Mucosa of descending colon (tissue), 3 donors: ENCODE data around the gene WNT11. TPM values are rescaled to one million over a fixed set of nuclear protein-coding genes. Genes with fewer than 3 reads are reported as not detected.

Experiments
- ATAC-seq: fragments of 200-7000 bp; cut with Tn5 transposase; one replicate; pipeline ENCODE4 v1.9.1; 2020; ENCODE audit warnings: mild to moderate bottlenecking, moderate library complexity
- DNase-seq, 3 donors: peaks; one replicate each; pipeline ENCODE4 v3.0.0-alpha.2; 2020
- H3K36me3 ChIP-seq: fragments of 200-600 bp; one replicate; pipeline ENCODE4 v1.8.0; 2021; ENCODE audit warnings: low read depth, mild to moderate bottlenecking
- H3K4me1 ChIP-seq: fragments of 200-600 bp; one replicate; pipeline ENCODE4 v1.8.0; 2021; ENCODE audit warnings: low read depth, mild to moderate bottlenecking
- H3K4me3 ChIP-seq: fragments of 200-600 bp; one replicate; pipeline ENCODE4 v1.8.0; 2021; ENCODE audit warnings: mild to moderate bottlenecking
- H3K9me3 ChIP-seq: fragments of 200-600 bp; one replicate; pipeline ENCODE4 v1.8.0; 2021; ENCODE audit warnings: mild to moderate bottlenecking
- intact Hi-C, 2 donors: fragments of 100-400 bp; cut with DNase I in 1 of 2; cut with micrococcal nuclease in 1 of 2; formaldehyde crosslinking; loops; one replicate each; pipeline versions ENCODE4 v1.11.0 to v1.11.1; 2022; cut with DNase I, micrococcal nuclease
- total RNA-seq, 3 donors: library from RNA; stranded (reverse); fragmentation: NEBNext Ultra II Directional in 2 of 3; extraction: Animal tissue kit (Norgen Biotek cat#: 25700) in 2 of 3; gene quantifications; one replicate each; pipeline versions ENCODE4 v1.2.1 to v1.2.4, GENCODE V29; 2021 to 2023
- TF ChIP-seq, protein P1 (sequence below): fragments of 200-600 bp; IDR thresholded peaks from one replicate; pipeline ENCODE4 v1.8.0; 2022; ENCODE audit warnings: antibody characterized with exemption, mild to moderate bottlenecking
- donor health status: DM: no; HTN: no; CAD: no; lungs with moderate emphysema.
- donor health status: DM: no; HTN: no; CAD: no.
- donor health status: DM: no; HTN: yes; CAD: no.

The WNT11 gene
- total RNA-seq, 3 donors from 2014 or later: 3.4 to 5.7 (median 5.2) TPM

DNA sequence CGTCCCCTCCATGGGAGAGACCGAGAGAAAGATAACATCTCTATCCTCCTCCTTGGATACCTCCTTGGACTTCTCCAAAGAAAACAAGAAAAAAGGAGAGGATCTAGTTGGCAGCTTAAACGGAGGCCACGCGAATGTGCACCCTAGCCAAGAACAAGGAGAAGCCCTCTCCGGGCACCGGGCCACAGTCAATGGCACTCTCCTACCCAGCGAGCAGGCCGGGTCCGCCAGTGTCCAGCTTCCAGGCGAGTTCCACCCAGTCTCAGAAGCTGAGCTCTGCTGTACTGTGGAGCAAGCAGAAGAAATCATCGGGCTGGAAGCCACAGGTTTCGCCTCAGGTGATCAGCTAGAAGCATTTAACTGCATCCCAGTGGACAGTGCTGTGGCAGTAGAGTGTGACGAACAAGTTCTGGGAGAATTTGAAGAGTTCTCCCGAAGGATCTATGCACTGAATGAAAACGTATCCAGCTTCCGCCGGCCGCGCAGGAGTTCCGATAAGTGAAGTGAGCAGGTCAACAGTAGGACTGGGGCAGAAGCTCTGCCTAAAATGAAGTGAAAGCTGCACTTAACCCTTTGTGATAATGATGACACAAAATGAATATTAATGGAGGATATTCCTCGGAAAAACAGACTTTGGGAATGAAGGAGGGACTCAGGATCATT lies 65.3 kb downstream of the WNT11 start:
- TF ChIP-seq, protein P1, sequence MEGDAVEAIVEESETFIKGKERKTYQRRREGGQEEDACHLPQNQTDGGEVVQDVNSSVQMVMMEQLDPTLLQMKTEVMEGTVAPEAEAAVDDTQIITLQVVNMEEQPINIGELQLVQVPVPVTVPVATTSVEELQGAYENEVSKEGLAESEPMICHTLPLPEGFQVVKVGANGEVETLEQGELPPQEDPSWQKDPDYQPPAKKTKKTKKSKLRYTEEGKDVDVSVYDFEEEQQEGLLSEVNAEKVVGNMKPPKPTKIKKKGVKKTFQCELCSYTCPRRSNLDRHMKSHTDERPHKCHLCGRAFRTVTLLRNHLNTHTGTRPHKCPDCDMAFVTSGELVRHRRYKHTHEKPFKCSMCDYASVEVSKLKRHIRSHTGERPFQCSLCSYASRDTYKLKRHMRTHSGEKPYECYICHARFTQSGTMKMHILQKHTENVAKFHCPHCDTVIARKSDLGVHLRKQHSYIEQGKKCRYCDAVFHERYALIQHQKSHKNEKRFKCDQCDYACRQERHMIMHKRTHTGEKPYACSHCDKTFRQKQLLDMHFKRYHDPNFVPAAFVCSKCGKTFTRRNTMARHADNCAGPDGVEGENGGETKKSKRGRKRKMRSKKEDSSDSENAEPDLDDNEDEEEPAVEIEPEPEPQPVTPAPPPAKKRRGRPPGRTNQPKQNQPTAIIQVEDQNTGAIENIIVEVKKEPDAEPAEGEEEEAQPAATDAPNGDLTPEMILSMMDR: no peak
- Histone ChIP-seq H3K36me3 (no peaks in the 10 kb centered on the region), H3K9me3 (no peaks in the 10 kb centered on the region), H3K4me1 (no peaks in the 10 kb centered on the region), H3K4me3 (no peak overlapping the region)
- DNase-seq: no peak
- intact Hi-C loops: no loop called here
- no peak for ATAC-seq

DNA sequence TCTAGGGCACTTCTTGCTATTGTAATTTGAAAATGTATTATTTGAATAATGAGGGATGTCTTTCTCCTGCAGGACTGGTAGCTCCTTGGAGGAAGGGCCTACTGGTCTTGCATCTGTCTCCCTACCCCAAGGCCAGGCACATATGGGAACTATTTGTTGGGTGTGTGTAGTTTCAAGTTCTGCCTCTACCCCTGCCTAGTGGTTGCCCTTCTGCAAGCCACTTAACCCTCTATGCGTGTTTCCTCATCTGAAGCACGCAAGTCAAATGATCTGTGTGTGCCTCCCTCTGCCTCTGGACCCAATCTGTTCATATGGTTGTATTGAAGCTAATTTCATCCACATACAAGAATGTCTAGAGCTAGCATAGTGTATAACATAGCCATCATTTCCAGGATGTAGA lies 67.0 kb downstream of the WNT11 start:
- intact Hi-C loops: no loop called here
- H3K36me3 ChIP-seq: no peaks in the 10 kb centered on the region
- DNase-seq (no peak), ATAC-seq (peak; percentile 29)
- no peak overlapping the region for H3K4me3 ChIP-seq
- TF ChIP-seq, protein P1: no peak
- H3K9me3 ChIP-seq: no peaks in the 10 kb centered on the region
- H3K4me1 ChIP-seq: no peaks in the 10 kb centered on the region

Other genes with a start within 250 kb of the WNT11 start
- 10 to 100 TPM; 33.5 to 48.1 (median 35.2) TPM for gene THAP12, start 174.6 kb upstream of the WNT11 start, total RNA-seq
- gene GVQW3, start 174.8 kb upstream of the WNT11 start, total RNA-seq: 1 to 10 TPM; 3.3 to 4.7 (median 3.5) TPM
- gene EMSY, start 238.5 kb upstream of the WNT11 start, total RNA-seq: 10 to 100 TPM; 23.2 to 31.0 (median 25.0) TPM